RPMI8226 (cell line): ENCODE data around the gene ATCAY.

ENCODE experiments used
- DNase-seq: peaks from one replicate; pipeline ENCODE4 v3.0.0-alpha.2; 2015

Gene ATCAY

DNA sequence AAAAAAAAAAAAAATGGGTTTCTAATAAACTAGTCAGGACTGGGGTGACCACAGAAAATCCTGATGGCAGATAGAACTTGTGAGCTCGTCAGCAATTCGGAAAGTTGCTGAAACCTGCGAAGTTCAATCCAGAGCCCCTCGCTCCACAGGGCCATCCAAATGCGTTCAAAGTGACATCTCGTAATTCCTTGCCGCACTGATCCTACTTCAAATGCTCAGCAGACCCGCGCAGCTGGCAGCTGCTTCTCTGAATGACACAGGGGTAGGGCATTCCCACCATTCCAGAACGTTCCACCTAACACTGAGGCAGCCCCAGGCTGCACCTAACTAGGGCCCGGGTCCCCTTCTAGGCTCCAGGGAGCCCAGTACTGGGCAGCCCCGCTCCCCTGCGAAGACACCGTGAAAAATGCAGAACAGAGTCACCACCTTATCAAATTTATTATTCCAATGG is 95.2 kb downstream of the ATCAY start:
- DNase-seq: no peak

DNA sequence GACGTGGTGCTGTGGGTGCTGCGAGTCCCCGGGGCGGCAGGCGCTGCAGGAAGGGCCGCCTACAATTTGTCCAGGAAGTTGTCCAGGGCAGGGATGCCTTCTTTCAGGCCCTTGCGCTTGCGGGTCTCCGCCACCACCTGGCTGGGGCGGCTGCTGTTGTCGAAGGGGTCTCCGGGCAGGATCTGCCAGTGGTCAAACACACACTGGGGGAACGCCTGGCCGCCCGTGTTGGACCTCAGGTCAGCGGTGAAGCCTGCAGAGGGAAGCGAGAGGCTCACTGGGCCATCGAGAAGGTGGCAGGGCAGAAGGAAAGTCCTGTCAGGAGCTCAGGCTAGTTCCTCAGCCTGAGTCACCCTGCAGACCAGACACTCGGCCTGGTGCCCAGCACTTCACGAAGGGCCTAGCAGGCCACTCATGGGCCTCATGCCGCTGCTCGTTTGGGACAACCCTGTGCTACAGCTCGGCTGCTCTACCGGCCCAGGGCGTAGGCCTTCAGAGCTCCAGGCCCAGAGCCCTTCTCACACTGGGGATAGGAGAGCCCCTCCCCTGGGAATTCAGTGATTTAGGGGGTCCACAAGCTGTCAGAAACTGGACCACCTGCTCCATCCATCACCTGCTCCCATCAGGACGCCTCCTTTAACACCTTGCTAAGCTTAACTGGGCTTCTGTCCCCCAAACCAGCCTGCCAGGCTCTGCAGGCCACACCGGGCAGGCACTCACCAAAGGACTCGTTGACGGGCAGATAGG is 96.2 kb downstream of the ATCAY start:
- DNase-seq: no peak
